22Rv1 (cell line): ENCODE results near the gene FYN.

ENCODE experiments used
- CTCF ChIP-seq: fragments of 450-650 bp; IDR thresholded peaks from 2 replicates; pipeline ENCODE4 v1.5.1; 2017; ENCODE audit warnings: mild to moderate bottlenecking
- ZFX ChIP-seq: fragments of 450-650 bp; IDR thresholded peaks from 2 replicates; pipeline ENCODE4 v1.6.1; 2017; ENCODE audit warnings: antibody characterized with exemption, borderline replicate concordance

GRCh38 chr6:111734068-111735061 is 138.9 kb downstream of the FYN start:
- TF ChIP-seq CTCF, result no peak
- TF ChIP-seq ZFX, result no peak
